HG02588 (cell line): ENCODE results near the gene EXOC3L1.

Experiments used
- ATAC-seq: cut with Tn5 transposase; IDR thresholded peaks from one replicate; pipeline ENCODE4 v1.9.1; 2021; ENCODE audit warnings: mild to moderate bottlenecking, moderate library complexity; ENCODE audit not compliant: unreplicated experiment

EXOC3L1 gene, protein sequence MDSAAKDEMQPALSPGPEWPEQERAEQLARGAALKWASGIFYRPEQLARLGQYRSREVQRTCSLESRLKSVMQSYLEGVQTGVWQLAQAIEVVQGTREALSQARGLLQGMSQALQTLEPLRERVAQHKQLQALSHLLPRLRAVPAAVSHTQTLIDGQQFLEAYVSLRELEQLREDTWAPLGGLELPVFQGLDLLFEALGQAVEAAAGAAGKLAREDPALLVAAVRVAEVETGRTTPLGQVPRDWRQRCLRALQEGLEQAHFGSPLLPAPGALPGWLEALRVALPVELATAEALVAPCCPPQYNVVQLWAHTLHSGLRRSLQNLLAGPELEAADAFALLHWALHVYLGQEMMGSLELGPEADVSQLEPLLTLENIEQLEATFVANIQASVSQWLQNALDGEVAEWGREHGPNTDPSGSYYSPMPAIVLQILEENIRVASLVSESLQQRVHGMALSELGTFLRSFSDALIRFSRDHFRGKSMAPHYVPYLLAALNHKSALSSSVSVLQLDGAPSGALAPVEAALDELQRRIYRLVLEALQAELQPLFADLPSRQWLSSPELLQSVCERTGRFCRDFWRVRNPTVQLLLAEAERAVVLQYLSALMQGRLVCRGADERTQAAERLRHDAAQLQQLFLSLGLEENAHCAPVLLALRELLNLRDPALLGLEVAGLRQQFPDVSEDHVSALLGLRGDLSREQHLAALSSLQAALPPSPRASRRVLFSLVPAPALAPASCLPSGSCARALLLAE

DNA sequence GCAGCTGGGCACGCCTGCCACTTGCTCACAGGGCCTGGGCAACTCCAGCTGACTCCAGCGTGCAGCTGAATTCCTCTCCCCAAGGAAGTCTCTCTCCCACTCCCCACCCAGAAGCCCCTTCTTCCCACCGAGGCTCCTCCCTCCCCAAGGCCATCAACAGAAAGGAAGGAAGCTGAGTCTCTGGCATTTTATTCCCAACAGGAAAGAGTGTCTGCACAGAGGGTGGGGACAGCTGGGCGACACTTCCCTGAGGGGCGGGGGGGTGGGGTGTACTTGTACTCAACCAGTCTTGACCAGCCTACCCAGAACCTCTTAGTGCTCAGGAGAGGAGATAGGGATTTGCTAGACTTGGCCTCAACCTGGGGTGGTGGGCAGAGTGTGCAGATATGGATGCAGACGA lies at the start of gene EXOC3L1:
Gene EXOC3L1, minus strand, starts transcription at position 96 of the 400 bp plus-strand sequence. CDS start 460 bp downstream, outside the sequence.
- no peak for ATAC-seq

DNA sequence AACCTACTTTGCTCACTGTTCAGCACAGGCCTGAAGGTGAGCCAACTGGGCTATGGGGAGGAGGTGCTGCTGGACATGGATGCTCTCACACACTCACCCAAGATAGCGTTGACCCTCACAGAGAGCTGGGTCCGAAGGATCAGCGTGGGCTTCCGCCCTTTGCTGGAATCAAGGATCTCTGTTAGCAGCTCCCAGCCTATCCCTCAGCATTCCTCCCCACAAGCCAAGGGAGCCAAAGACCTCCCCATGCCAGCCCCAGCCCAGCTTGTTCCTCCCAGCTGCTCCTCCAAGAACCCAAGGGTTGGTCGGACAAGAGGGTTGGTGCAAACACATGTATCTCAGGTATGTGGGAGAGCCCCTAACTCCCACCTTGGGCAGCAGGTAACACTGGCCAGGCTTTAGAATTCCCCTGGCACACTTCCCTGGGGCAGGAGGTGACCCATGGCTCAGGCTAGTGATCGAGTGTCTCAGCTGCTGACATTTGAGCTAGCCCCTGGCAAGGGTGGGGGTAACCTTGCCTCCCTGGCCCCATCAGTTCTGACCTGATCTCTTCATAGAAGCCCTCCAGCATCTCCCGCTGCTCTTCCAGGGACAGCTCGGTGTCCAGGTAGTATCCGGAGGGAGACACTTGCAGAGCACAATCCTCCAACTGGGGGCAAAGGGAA lies 49.0 kb upstream of the EXOC3L1 start:
- no peak for ATAC-seq

DNA sequence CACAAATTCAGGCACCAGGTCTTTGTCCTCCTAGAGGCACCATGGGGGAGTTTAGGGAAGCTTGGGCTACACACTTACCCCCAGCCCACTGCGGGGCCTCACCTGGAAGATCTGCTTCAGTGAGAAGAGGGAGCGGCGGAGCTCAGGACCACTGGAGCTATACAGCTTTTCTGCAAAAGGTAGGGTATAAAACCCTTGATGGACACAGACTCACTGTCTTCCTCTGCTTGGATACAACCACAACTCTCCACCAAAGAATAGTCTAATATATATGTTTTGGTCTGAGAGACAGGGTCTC lies 48.3 kb upstream of the EXOC3L1 start:
- no peak for ATAC-seq

DNA sequence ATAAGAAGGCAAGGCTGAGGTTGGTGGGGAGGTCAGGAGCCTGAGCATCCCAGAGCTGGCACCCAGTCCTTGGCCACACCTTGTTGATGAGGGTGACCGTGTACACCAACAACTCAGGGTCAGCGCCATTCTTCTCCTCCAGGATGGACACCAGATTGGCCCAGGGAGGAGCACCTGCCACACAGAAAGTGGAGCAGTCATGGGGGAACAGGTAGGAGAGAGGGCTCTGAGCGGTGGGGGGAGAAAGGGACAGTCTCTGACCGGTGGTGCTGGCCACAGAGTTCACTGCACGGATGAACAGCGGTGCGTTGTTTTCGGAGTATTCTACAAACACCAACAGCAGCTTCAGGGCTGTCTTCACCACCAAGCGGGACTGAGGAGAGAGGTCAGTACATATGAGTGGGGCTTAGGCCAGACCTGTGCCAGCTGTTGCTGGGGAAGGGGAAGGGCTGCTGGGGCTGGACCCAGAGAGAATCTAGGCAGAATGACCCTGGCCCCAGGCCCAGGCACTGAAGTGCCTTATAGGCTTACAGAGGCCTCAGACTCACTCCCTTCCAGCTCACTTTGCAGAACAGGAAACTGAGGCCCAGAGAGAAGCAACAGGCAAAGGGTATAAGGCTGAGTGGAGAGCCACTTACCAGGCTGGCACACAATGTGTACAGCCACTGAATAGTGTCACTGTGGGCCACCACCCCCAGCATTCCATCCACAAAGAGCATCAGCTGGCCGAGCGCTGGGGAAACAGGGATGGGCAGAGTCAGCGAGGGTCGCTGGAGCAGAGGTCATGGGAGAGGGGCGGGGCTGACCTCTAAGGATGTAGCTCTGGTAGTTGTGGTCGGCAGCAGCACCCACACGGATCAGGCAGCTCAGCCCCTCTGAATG lies 47.7 kb upstream of the EXOC3L1 start:
- no peak for ATAC-seq

DNA sequence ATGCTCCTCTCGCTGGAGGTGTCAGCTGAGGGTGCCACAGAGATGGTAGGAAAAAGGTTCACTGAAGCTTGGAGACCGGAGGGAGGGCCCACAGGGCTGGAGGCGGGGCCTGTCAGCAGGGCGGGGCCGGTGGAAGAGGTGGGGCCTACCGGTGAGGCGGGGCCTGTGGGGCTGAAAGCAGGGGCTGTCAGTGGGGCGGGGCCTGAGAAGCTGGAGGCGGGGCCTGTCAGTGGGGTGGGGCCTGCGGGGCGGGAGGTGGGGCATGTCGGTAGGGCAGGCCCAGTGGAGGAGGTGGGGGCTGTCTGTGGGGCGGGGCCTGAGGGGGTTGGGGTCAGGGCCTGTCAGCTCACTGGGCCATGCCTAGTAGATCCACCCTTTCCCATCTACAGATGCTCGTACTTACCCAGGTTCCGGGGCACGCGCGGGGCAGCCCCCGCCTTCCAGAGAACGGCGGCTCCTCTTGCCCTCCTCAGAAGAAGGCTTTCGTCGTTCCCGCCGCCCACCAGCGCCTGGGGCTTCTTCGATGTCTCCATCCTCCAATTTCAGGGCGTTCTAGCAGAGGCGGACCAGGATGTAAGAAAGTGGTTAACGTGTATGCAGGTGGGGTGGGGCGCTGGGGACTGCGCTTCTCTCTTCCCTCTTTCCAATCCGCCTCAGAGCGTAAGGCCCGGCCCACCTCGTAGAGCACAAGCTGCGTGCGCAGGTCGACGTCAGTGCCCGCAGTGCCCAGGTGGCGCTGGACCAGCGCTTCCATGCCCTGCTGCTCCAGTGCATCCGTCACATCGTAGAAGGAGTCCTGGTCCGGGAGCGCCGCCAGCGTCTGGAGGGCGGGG lies 46.8 kb upstream of the EXOC3L1 start:
- no peak for ATAC-seq

DNA sequence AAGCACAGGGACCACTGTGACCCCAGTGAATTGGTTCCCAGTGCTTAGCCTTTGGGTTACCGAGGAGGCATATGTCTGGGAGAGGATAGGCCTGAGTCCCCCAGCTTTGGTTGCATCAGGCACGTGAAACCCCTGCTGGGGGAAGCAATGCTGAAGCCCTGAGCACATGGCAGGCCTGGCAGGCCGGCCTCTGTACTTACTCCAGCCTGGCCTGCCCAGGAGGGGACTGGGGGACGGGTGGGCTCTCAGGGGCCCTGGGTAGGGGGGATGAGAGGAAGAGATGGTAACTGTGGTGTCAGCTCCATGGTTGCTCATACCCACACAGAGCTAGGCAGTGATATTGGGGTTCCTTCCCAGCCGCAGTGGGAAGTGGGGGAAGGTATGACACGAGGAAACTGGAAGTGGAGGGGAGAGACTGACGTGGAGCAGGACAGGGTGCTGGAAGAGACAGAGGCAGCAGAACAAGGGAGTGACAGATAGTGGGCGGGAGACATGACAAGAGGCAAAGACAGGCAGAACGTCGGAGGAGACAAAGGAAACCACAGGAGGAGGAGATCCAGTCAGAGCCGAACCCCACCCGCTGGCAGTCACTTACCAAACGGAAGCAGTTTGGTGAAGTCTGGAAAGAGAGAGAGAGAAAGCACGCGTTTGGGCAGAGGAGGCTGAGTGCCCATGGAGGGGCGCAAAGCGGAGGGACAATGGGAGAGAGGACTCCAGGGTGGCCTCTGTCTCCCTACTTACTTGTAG lies 46.1 kb upstream of the EXOC3L1 start:
- no peak for ATAC-seq

DNA sequence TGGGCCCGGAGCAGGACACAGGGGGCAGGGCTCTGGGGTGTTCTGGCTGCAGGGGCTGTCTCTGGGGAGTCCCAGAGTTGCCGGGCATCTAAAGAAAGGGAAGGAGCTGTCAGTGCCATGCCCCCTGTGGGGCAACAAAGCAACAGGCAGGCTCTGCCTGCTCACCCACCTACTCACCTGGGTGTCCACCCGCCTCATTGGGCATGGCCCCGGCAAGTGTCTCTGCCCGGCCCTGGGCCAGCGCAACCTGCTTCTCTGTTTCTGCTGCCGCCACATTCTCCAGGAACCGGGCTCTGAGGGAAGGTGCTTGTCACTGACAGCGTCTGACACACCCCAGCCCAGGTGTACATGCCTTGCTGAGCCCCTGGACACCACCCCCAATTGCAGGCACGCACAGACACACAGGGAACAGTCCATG lies 44.3 kb upstream of the EXOC3L1 start:
- no peak for ATAC-seq

DNA sequence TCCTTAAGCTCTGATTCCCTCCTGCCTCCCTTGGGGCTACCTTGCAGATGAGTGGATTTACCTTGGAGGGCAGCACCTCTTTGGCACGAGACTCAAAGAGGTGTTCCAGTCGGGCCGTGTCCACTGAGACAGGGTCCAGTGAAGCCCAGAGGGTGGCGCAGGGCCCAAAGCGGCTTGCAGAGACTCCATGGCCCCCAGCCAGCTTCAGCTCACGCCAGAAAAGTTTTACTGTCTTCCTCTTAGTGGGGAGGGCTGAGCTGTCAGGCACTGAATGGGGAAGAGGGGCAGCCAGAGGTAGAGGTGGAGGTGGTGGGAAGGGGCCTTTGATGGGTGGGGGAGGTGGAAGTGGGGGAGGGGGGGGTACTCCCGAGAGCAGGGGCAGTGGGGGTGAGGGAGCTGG lies 43.7 kb upstream of the EXOC3L1 start:
- ATAC-seq: no peak

DNA sequence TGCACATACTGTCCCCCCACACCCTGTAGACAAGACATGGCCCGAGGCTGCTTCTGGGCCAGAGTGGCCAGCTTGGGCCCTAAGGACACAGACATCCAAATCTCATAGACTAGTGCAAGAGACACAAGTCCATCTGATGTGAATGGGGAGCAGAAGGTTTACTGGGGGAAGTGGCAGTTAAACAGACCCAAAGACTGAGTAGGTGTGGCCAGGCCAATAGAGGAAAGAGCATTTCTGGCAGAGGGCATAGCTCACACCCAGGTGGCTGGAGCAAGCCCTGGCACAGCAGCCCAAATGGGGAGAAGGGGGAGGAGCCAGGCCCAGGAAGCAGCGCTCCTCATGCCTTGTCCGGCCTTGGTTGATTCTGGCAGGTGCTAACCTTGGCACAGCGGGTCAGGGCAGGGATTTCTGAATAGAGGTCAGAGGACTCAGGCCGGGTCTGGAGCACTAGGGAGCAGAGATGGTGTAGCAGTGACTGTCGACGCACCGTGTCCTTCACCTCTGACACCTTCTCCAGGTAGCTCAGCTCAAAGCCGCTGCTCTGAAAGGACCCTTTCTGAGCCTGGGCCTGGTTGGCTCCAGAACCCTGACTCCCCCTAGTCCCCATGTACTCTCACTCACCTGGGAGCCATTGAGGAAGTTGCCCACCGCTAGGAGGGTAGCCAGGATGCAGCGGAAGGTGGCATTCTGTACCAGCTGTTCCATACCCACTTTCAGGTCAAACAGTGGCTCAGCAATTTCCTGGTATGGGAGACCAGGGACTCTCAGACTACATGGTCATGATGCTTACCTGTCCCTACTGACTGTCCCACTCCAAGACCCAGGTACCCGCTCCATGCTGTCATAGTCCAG lies 41.1 kb upstream of the EXOC3L1 start:
- ATAC-seq: no peak

DNA sequence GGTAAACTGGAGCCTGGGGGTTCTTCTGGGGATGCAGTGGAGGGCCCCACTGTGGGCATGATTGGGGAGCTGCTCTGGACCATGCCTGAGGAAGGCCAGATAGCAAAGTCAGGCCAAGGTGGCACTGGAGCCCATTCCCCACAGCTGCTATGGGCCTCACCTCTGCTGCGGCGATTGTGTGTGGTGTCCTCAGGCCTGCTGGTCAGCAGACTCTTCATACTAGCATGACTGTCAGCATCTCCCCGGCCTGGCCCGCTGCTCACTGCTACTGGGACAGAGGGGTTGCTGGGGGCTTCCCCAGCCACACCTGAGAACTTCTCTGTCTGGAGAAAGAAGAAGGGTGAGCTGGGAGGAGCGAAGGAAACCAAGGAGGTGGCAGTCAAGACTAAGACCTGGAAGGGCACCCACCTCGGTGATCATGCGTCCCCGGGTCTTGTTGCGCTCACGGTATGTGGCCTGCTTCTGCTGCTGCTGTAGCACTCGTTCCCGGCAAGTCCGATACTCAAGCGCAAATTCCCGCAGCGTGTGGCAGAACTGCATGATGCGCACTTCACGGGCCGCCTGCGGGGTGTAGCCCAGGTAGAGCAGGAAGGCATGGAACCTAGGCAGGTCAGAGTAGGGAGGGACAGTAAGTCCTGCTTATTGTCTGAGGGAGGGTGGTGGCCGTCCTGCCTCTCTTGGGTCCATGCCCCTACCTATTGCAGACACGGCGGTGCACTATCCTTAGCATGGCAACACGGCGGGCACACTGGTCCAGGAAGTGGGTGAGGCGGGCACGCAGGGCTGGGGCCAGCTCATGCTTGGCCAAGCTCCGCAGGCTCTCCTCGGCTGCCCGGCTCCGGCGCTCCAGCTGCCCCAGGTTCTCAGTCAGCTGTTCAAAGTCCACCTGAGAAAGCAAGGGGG lies 40.2 kb upstream of the EXOC3L1 start:
- ATAC-seq: no peak

DNA sequence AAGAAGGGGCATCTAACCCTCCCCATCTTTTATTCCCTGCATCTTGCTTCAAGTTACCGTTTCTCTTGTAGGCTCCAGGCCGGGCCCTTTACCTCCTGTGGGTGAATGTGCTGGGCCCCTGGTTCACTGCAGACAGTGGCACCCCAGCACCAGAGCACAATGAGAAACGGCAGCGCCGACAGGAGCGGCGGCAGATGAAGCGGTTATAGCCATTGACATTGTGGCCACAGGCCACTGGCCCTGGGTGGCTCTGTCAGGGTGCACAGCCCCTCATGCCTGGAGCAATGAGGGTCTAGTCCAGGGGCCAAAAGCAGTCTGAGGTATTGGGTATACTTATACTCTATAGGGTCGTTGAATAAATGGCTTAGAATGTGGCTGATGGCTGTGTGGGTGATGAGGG lies 39.0 kb upstream of the EXOC3L1 start:
- no peak for ATAC-seq

DNA sequence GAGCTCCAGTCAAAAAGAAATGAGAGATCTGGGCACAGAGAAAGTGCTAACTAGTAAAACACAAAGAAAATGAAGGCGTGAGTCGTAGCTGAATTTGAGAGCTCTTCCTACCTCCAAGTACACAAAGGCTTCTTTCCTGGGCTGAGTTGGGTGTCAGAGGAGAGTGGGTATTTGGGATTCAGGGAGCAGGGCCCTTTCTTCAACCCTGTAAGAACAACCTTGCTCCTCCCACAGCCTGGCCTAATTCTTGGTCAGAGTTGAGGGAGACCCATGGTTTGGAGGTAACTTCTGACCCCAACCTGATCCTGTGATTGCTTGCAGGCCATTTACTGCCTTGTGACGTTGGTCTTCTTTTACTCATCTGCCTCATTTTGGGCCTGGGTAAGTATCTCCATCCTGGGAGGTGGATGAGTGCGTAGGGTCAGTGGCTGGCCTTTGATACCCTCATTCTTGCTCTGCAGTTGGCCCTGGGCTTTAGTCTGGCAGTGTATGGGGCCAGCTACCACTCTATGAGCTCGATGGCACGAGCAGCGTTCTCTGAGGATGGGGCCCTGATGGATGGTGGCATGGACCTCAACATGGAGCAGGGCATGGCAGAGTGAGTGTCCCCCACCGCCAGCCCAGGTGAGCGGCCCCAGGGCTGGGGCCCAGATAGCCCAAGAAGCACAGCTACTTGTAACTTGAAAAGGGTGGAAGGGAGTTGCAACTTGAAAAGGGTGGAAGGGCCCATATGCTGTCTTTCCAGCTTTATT lies 38.3 kb upstream of the EXOC3L1 start:
- ATAC-seq: no peak

DNA sequence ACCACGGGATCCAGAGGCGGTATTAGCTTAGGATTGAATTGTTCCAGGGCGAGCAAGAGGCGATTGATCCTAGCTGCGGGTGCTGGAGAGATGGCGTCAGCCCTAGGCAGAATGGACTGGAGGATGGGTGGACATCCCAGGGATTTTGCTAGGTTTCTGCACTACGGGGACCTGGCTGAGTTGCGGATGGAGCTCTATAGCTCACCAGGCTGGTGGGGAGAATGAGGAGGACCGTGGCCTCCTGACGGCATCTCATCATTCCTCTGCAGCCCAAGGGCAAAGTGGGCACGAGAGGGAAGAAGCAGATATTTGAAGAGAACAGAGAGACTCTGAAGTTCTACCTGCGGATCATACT lies 37.6 kb upstream of the EXOC3L1 start:
- no peak for ATAC-seq

DNA sequence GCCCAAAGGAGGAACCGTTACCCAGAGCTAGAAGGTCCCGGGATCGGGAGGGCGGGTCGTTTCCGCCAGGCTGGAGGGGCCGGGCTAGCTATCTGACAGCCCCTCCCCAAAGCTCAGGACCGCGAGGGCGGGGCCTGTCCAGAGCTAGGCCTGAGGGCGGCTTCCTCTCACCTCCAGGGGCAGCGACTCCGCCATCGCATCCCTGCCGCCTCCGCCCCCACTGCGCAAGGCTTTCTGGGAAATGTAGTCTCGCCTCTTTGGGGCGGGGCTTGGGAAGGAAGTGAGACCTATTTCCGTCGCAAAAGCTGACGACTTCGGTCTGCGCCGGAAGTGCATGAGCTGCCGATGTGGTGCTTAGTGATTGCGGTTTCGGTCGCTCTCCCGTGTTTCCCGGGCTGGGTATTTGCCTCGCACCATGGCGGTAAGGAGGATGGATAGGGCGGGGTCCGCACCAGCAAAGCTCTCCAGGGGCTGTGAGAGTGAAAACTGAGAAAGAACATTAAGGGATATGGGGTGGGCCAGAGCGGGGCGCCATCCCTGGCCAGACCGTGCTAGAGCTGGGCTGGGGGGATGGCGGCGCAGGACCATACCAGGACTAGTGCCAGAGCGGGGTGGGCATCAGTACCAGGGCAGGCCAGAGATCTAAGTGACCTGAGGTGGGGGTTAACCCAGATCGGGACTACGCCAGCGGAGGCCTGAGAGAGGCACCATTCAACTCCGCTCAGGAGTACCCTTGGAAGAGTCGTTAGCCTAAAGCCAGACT lies 37.0 kb upstream of the EXOC3L1 start, which contains the start of gene TMEM208:
Gene TMEM208, plus strand, starts transcription at position 327 of the 763 bp plus-strand sequence. Its CDS starts 89 bp downstream, at position 416.
- peak; percentile 89 for ATAC-seq

DNA sequence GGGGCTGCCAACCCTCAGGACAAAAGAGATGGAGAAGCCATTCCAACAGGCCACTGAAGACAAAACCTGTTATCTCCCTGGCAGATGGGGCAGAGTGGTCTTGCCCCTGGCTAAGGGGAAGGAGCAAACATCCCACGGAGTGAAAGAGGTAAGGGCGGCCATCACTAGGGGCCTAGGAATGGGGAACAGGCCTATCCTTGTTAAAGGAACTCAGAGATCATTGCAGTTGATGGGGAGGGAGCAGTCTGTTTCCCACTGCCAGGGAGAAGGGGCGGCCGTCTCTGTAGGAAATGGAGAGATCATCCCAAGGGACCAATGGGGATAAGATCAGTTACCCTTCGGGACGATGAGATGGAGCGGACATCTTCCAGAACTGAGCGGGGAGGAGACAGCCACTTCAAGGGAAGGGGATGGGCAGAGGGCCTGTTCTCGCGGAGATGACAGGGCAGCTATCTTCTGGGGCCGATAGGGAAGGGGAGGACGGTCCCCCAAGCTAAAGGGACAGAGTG lies 36.4 kb upstream of the EXOC3L1 start:
- no peak for ATAC-seq

DNA sequence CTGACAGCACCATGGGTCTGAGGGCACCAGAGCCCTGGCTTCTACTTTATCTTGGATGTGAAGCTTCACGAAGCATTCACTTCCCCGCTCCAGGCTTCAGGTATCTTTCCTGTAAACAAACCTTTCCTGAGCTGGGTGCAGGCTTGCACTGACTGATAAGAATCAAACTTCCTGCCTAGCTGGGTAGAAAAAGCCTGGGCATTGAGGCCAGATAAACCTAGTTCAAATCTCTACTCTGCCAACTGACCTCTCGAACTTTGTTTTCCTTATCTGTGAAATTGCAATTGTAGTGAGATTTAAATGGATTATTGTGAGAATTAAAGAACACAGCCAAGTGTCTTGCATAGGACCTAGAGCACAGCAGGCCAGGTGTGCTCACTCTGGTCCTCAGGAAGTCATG lies 34.1 kb upstream of the EXOC3L1 start:
- no peak for ATAC-seq
